Muscle of back (tissue), 11 donors: ENCODE measurements around the gene ITGA11. TPM values are rescaled to one million over a fixed set of nuclear protein-coding genes. Genes with fewer than 3 reads are reported as not detected.

ENCODE experiments used
- DNase-seq, 3 donors: peaks; one replicate each; pipeline versions ENCODE4 v3.0.0 to v3.0.0-alpha.2; 2013
- polyA plus RNA-seq, 10 donors: library from polyadenylated mRNA; unstranded; fragments of 120-200 nt; gene quantifications; one replicate each; pipeline ENCODE4 v1.2.1, GENCODE V29; 2013; ENCODE audit not compliant: insufficient read length in 10 of 10

The ITGA11 gene
- polyA plus RNA-seq, 10 donors, result 2.2 to 10.9 (median 5.7) TPM

DNA sequence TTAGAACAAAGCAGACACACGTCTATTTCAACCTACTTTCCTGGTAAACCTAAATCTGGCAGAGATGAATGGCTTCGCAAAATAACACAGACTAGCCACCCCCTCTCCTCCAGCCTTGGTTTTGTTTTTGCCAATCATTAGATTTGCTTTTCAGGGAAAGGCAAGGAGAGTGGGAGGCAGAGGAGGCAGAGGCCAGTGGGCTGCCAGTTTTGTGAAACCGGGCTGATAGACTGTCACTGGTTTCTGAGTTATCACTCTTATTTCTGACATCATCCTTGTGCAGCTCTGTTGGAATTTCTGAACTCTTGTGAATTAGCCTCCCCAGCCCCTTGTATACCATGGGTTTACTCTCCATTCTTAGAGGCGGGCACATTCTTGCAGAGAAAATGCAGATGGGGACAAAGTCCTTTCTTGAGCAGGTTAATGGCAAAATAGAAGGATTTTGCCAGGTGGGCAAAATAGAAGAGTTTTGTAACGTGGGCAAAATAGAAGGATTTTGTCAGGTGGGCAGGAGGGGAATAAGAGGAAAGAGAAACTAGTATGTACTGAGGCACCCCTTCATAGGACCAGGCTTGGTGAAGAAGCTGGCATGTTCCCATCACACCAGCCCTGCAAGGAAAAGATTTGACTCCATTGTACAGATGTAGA, 157.6 kb downstream of the ITGA11 start:
- DNase-seq, result no peak

DNA sequence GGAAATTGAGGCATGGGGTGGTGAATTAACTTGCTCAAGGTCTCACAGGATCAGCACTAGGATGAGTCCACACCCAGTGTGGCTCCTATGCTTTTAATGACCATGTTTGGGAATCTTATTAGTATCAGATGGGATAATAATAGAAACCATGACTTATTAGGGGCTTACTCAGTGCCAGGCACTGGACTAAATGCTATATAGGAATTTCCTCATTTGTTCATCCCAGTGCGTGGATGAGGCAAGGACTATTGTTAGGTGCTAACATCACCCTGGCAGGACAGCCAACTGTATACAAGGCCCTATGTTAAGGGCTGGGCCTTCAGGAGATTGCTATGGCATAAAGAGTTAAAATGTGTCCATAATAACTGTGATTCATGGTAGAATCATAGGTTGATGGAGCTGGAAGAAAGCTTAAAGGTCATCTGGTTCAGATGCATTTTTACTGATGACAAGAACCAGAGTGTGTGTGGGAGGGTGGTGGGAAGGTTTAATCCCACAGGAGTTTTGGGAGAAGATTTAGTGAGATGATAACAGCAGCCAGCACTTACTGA, 159.2 kb downstream of the ITGA11 start:
- peak in 1 of 3 donors; percentile 81 for DNase-seq

DNA sequence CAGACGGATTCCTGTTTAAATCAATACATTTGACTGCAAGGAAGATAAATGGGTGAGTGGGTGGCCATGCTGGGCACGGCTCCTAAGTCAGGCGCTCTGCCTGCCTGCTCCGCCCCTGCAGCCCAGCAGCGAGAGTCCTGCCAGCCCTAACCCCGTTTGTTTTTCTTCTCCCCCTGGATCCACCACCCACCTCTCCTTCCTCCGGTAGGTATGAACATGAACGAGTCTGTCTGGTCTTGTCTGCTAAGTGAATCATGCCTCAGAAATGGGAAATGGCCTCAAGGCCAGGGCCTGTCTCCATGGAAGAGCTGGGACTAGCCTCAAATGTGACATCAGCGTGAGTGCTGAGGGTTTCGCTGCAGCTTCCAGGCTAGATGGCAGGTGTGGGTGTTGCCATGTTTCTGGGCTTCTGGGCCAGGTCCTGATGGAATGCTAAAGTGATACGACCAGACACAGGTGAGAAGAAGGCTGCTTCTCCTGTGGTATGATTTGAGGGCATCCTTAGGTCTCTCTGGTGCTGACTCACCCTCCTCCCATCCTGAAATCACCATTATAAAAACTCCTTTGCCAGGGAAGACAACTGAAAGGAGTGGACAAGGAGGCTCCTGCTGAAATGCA, 160.0 kb downstream of the ITGA11 start:
- DNase-seq, result peak in 1 of 3 donors; percentile 57

DNA sequence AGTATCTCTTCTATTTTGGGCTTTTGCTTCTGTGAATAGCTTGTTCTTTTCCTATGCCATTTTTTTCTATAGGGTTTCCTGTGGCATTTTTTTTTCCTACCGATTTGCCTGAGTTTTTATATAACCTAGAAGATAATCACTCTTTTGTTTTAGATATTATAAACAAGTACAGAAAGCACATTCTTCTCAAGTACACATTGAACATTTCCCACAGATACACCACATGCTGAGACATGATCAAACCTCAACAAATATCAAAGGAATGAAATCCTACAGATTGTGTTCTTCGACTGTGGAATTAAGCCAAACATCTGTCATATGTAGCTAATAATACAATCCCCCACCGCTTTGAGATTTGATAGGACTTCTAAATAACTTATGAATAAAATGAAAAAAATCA, 163.6 kb downstream of the ITGA11 start:
- no peak for DNase-seq

DNA sequence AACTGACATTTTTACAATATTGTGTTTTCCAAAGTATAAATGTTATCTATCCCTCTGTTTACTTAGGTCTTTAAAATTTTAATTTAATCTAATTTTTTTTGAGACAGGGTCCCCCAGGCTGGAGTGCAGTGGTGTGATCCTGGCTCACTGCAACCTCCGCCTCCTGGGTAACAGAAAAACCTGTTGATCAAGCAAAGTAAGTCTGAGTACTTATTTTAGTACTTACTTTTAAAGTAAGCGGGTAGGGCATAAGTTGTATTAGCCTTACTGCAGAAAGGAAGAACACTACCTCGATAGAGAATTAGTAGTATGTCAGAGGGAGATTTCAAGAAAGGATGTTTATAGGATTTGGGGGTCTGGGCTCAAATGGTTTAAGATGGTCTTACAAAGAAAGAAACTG, 166.3 kb downstream of the ITGA11 start:
- DNase-seq, result no peak

DNA sequence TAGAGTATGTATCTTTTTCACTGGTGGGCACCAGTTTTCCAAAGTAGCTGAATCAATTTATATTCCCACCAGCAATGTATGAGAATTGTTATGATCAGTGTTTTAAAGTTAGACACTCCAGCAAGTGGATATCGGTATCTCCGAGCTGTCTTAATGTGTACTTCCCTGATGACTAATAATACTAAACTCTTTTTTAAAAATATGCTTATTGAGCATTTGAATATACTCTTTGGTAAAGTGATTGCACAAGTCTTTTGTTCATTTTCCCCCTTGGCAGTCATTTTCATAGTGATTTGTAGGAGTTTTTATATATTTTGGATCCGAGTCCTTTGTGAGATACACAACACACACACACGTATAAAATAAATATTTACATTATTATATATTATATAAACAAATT, 166.9 kb downstream of the ITGA11 start:
- no peak for DNase-seq

DNA sequence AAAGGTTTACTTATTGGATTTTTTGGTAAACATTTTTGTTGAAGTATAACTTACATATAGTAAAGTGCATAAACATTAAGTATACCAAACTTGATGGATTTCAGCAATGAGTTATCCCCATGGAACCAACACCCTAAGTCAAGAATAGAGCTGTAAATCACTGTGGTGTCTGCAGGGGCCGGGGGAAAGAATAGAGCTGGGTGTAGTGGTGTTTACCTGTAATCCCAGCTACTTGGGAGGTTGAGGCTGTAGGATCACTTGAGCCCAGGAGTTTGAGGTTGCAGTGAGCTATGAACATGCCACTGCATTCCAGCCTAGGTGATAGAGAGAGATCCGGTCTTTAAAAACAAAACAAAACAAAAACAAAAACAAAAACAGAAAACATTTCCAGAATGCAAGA, 167.7 kb downstream of the ITGA11 start:
- DNase-seq, result no peak

DNA sequence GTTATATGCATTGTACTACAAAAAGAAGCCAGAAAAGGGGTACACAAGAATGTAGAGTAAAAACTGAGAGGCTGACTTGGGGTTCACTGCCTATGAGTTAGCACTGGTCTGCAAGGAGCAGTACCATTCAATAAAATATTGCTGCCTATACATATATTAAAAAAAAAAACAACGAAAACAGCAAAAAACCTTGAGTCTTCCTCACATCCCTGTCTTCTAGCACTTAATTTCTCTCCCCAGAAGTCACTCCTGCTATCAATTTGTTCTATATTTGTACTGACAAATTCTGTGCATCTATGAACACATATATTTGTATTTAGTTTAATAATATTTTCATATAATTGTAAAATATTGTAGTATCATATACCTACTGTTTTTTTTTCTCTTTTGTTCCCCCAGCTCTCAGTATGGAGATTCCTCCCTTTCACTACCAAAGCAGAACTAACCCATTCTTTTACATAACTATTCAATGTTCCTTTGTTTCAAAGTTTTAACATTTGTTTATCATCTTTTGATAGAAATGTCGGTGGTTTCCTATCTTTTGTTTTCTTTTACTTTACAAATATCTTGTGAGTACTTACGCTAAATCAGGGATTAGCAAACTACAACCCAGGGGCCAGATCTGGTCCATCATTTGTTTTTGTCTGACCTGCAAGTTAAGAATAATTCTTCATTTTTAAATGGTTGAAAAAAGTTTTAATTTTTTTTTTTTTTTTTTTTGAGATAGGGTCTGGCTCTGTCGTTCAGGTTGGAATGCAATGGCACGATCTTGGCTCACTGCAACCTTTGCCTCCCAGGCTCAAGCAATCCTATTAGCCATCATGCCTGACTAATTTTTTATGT, 169.2 kb downstream of the ITGA11 start:
- DNase-seq, result no peak

DNA sequence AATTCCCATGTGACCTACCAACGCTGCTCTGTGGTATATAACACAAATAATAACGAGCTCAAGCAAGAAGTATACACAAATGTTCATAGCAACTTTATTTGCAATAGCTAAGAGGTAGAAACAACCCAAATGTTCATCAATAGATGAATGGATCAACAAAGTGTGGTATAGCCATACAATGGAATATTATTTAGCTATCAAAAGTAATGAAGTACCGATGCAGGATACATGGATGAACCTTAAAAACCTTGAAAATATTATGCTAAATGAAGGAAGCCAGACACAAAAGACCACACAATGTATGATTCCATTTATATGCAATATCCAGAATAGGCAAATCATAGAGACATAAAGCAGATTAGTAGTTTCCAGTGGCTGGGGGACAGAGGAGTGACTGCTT, 170.0 kb downstream of the ITGA11 start:
- no peak for DNase-seq

DNA sequence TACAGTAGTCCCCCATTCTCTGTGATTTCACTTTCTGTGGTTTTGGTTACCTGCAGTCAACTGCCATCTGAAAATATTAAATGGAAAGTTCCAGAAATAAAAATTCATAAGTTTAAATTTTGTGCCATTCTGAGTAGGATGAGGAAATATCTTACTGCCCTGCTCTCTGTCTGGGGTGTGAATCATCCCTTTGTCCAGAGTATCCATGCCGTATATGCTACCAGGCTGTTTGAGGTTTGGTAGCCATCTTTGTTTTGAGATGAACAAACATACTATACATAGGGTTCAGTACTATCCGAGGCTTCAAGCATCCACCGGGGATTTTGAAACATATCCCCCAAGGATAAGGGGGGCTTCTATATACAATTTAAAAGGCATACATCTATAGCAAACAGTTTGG, 170.7 kb downstream of the ITGA11 start:
- DNase-seq, result no peak

DNA sequence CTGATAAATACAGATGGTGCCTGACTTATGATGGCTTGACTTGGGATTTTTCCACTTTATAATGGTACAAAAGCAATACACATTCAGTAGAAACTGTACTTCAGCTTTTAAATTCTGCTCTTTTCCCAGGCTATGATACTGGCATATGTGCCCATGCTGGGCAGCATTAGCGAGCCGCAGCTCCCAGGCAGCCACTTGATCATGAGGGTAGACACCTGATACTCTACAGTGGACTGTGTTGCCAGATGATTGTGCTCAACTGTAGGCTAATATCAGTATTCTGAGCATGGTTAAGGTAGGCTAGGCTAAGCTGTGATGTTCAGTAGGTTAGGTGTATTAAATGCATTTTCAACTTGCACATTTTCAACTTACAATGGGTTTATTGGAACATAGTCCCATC, 172.1 kb downstream of the ITGA11 start:
- no peak for DNase-seq

DNA sequence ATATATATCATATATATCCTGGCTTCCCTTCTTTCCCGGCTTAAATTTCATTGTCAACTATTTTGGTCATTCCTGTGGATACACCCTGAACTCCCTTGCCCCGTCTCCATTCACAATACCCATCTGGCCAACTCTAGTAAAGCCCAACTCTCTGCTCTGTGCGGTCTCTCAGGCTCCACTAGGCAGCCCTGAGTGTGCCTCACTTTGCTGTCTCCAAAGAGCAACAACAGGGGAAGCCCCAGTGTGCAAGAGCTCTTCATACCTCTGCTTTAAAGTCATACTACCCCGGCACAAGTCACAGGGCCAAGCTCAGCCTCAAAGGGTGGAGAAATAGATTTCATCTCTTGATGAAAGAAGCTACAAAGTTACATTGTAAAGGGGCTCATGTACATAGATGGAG, 173.3 kb downstream of the ITGA11 start:
- DNase-seq, result no peak

DNA sequence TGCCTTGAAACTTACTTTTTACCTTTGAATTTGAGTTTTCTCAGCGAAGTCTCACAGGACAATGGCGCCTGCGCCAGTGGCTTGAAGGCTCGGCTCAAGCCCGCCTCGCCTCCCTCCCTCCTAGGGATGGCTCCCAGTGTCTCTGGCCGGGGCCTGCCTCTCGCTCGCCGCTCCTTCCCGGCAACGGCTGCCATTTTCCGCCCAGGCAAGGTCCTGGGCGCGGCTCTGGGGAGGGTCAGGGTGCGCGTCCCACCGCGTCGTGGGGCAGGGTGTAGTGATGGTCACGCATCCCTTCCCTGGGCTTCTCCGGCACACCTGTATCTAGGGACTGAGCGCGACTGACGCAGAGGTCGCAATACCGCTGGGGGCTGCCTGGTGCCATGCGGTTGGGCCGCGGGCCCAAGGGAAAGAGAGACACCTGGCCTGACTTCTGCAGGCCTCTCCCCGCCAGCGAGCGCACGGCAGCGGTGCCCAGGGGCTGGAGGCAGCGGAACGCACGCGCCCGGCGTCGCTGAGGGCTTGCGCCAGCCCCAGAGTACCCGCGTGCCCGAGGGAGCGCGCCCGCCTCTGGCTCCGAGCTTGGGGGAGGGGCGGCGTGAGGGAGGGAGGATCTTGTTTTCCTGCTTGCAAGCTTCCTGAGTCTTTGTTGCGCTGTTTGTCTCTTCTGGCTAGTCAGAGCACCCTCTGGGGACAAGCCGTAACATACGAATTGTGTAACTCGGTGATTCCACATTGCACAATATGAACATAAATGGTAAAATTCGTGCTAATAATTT, 175.1 kb downstream of the ITGA11 start:
- peak; percentile 76 to 91 (median 78) for DNase-seq

DNA sequence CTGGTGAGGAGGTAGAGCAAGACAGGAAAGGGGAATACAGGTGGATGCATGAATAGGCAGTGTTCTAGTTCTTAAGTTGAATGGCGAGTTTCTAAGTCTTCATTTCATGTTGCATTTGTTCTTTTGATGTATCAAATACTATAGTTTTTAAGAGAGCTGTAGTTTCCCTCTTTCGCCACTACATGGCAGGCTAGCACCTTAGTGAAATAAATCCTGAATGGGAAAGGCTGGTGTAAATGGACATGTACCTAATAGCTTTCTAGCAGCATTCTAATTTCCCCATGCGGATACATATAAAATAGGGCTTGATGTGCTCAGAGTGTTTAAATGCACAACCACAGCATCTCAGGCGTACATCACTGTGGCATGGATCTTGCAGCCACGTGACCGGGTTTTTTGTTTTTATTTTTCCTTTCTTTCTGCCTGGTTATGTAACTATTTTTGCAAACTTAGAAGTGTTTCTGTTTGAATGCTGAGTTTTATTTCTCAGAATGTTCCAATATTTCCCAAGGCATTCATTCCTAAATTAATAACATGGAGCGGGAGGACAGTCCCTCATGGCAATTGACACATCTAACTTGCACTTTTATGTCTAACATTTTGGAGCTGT, 178.9 kb downstream of the ITGA11 start:
- peak; percentile 66 to 82 (median 69) for DNase-seq

DNA sequence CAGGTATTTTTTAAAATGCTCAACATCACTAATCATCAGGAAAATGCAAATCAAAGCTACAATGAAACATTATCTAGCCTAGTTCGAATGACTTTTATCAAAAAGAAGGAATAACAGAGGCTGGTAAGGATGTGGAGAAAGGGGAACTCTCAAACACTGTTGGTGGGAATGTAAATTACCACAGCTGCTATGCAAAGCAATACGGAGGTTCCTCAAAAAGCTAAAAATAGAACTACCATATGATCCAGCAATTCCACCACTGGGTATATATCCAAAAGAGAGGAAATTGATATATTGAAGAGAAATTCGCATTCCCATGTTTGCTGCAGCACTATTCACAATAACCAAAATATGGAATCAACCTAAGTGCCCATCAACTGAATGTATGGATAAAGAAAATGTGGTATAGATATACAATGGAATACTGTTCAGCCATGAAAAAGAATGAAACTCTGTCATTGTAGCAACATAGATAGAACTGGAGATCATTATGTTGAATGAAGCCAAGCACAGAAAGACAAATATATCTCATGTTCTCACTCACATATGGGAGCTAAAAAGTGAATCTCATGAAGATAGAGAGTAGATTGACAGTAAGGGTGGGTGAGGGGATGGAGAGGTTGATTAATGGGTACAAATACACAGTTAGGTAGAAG, 182.8 kb downstream of the ITGA11 start:
- no peak for DNase-seq

Other genes starting within 250 kb of the ITGA11 start
- gene CALML4, start 226.8 kb downstream of the ITGA11 start, polyA plus RNA-seq, result 1 to 10 TPM; 6.0 to 9.3 (median 7.3) TPM
- 10 to 100 TPM; 14.0 to 19.6 (median 16.7) TPM for gene CLN6, start 202.4 kb downstream of the ITGA11 start, polyA plus RNA-seq
- gene FEM1B, start 154.4 kb downstream of the ITGA11 start, polyA plus RNA-seq, result 10 to 100 TPM; 31.8 to 49.4 (median 38.8) TPM
- gene CORO2B, start 146.8 kb upstream of the ITGA11 start, polyA plus RNA-seq, result 1 to 10 TPM; 4.9 to 7.5 (median 6.0) TPM